Measurements from ENCODE around the gene NEDD8. TPM values are rescaled to one million over a fixed set of nuclear protein-coding genes. Genes with fewer than 3 reads are reported as not detected.

The NEDD8 gene
- total and polyA plus RNA-seq, 2 donors (not counting 3 experiments of a cell fraction or from before 2014, with no cell fraction given): 243 to 316 TPM

GRCh38 chr14:24268225-24268624 is 36.1 kb upstream of the NEDD8 start:
- no peak overlapping the region for H3K27ac ChIP-seq (ENCODE audit: insufficient read depth, low read depth, low read length)
- no peak overlapping the region for H2AFZ ChIP-seq (ENCODE audit: low read depth, low read length)
- no peaks in the 10 kb centered on the region for H3K27me3 ChIP-seq (ENCODE audit: control insufficient read depth in 2 of 2, insufficient read depth in 2 of 2, low read length in 2 of 2)
- no peak for FAIRE-seq
- H4K20me1 ChIP-seq (replicated peaks; ENCODE audit: control insufficient read depth, extremely low read depth, insufficient read depth, low read length): no peaks in the 10 kb centered on the region
- H3K4me3 ChIP-seq (replicated peaks in 1 of 3; ENCODE audit: insufficient read depth in 1 of 3, low read depth in 1 of 3, low read length in 3 of 3): no peak overlapping the region
- H3K9me1 ChIP-seq (replicated peaks; ENCODE audit: control insufficient read depth, extremely low read depth, insufficient read depth, low read length): no peaks in the 10 kb centered on the region
- no TSS peak for BruUV-seq (replicated peaks)
- ChIA-PET POLR2A (no interaction called here), CTCF (interaction anchor here (1.8 kb wide), 2 partner anchors 29 to 53 kb away, joined by 5 to 7 read pairs; partner anchors contain the start of gene MDP1)
- H3K79me2 ChIP-seq (ENCODE audit: control insufficient read depth, insufficient read depth, low read length): no peaks in the 10 kb centered on the region
- H3K4me1 ChIP-seq (ENCODE audit: control insufficient read depth, extremely low read depth, insufficient read depth, low read length): peaks cover 9% of the 10 kb centered on the region
- dilution Hi-C loops (cut with MboI; ENCODE audit: extremely low pct_ligation_motif_present, low sequenced_read_pairs): no loop called here
- intact Hi-C loops (cut with micrococcal nuclease): no loop called here
- H3K4me2 ChIP-seq (ENCODE audit: insufficient read depth, low read length): no peak overlapping the region
- no peak overlapping the region for H3K9ac ChIP-seq (replicated peaks; ENCODE audit: extremely low read depth, insufficient read depth, low read length)
- H3K9me3 ChIP-seq (replicated peaks; ENCODE audit: control insufficient read depth, insufficient read depth, low read length): no peaks in the 10 kb centered on the region
- no peak for TF ChIP-seq GATA2 (IDR thresholded peaks at IDR 0.05; ENCODE audit: insufficient read depth, insufficient read length, low read depth, low read length)
- no peak for DNase-seq (ENCODE audit: low read depth, low spot score)
- peaks cover 2 to 21% of the 10 kb centered on the region in 2 experiments for H3K36me3 ChIP-seq (ENCODE audit: control insufficient read depth in 2 of 2, extremely low read depth in 1 of 2, insufficient read depth in 2 of 2, low read length in 2 of 2)

GRCh38 chr14:24267516-24267915 is 35.3 kb upstream of the NEDD8 start:
- Histone ChIP-seq H3K27me3 (ENCODE audit: control insufficient read depth in 2 of 2, insufficient read depth in 2 of 2, low read length in 2 of 2) (no peaks in the 10 kb centered on the region), H3K4me1 (ENCODE audit: control insufficient read depth, extremely low read depth, insufficient read depth, low read length) (peaks cover 9% of the 10 kb centered on the region), H3K9me1 (replicated peaks; ENCODE audit: control insufficient read depth, extremely low read depth, insufficient read depth, low read length) (no peaks in the 10 kb centered on the region), H3K9ac (replicated peaks; ENCODE audit: extremely low read depth, insufficient read depth, low read length) (no peak overlapping the region), H4K20me1 (replicated peaks; ENCODE audit: control insufficient read depth, extremely low read depth, insufficient read depth, low read length) (no peaks in the 10 kb centered on the region), H3K4me3 (replicated peaks in 1 of 3; ENCODE audit: insufficient read depth in 1 of 3, low read depth in 1 of 3, low read length in 3 of 3) (no peak overlapping the region), H3K27ac (ENCODE audit: insufficient read depth, low read depth, low read length) (no peak overlapping the region), H3K36me3 (ENCODE audit: control insufficient read depth in 2 of 2, extremely low read depth in 1 of 2, insufficient read depth in 2 of 2, low read length in 2 of 2) (peaks cover 2 to 21% of the 10 kb centered on the region in 2 experiments), H3K4me2 (ENCODE audit: insufficient read depth, low read length) (no peak overlapping the region), H3K79me2 (ENCODE audit: control insufficient read depth, insufficient read depth, low read length) (no peaks in the 10 kb centered on the region), H2AFZ (ENCODE audit: low read depth, low read length) (no peak overlapping the region), H3K9me3 (replicated peaks; ENCODE audit: control insufficient read depth, insufficient read depth, low read length) (no peaks in the 10 kb centered on the region)
- DNase-seq (ENCODE audit: low read depth, low spot score): no peak
- TF ChIP-seq POLR2A (IDR thresholded peaks at IDR 0.05; ENCODE audit: low read depth, low read length): no peak
- TF ChIP-seq EZH2 (IDR thresholded peaks at IDR 0.05; ENCODE audit: borderline replicate concordance, low read depth, low read length, severe bottlenecking): no peak
- no peak for TF ChIP-seq JUN (IDR thresholded peaks at IDR 0.05; ENCODE audit: borderline replicate concordance, insufficient read depth, insufficient read length, low read depth)
- no peak for TF ChIP-seq GATA2 (IDR thresholded peaks at IDR 0.05; ENCODE audit: insufficient read depth, insufficient read length, low read depth, low read length)
- ChIA-PET CTCF (no interaction called here), POLR2A (interaction anchor here (0.8 kb wide), 1 partner anchor 14 kb away, joined by 3 read pairs; no protein-coding TSS in a partner anchor)
- FAIRE-seq: no peak
- intact Hi-C loops (cut with micrococcal nuclease) (no loop called here), dilution Hi-C loops (cut with MboI; ENCODE audit: extremely low pct_ligation_motif_present, low sequenced_read_pairs) (no loop called here)
- no TSS peak for BruUV-seq (replicated peaks)

Data from endothelial cell of umbilical vein (primary cell).